ENCODE measurements around the gene MRPL48. TPM values are rescaled to one million over a fixed set of nuclear protein-coding genes. Genes with fewer than 3 reads are reported as not detected.

The MRPL48 gene
- total and polyA plus RNA-seq, 2 donors (not counting 1 experiment from before 2014, with no cell fraction given): 19.1 to 28.3 TPM

GRCh38 chr11:73894725-73895335, 107.2 kb downstream of the MRPL48 start:
- no peaks in the 10 kb centered on the region for H3K79me2 ChIP-seq (ENCODE audit: control insufficient read depth, insufficient read depth, low read length)
- no peak overlapping the region for H3K4me3 Mint-ChIP-seq
- no peaks in the 10 kb centered on the region for H3K9me3 Mint-ChIP-seq (ENCODE audit: insufficient read depth)
- no peak overlapping the region for H3K4me2 ChIP-seq (replicated peaks; ENCODE audit: low read depth, low read length, poor library complexity, severe bottlenecking)
- H3K4me3 ChIP-seq (ENCODE audit: control extremely low read depth in 1 of 5, extremely low read depth in 1 of 5, insufficient read depth in 1 of 5, low read depth in 2 of 5, low read length in 4 of 5): no peak overlapping the region
- no peaks in the 10 kb centered on the region for H3K27me3 Mint-ChIP-seq
- ATAC-seq (ENCODE audit: low read depth): no peak
- H2AFZ ChIP-seq (ENCODE audit: insufficient read depth, low read depth, low read length, poor library complexity, severe bottlenecking): no peak overlapping the region
- no peak overlapping the region for H3K27ac Mint-ChIP-seq
- H3K27ac ChIP-seq (ENCODE audit: low read length in 2 of 2): no peak overlapping the region
- ChIA-PET CTCF (interaction anchor here (0.9 kb wide), 1 partner anchor 10 kb away, joined by 3 read pairs; no protein-coding TSS in a partner anchor), POLR2A (no interaction called here)
- H3K9ac ChIP-seq (ENCODE audit: low read length): no peak overlapping the region
- WGBS (ENCODE audit: insufficient coverage): 96% methylated on average over 5 of the region's 5 CpGs
- no peaks in the 10 kb centered on the region for H3K9me3 ChIP-seq (ENCODE audit: control extremely low read depth in 1 of 3, control insufficient read depth in 2 of 3, insufficient read depth in 1 of 3, low read length in 2 of 3)
- H3K4me1 ChIP-seq (ENCODE audit: control insufficient read depth in 2 of 2, insufficient read depth in 2 of 2, low read length in 2 of 2): no peaks in the 10 kb centered on the region
- TF ChIP-seq CTCF (IDR thresholded peaks at IDR 0.05): no peak
- no peak for TF ChIP-seq EZH2 (IDR thresholded peaks at IDR 0.05; ENCODE audit: borderline replicate concordance, insufficient read depth, low read depth, low read length, poor library complexity, severe bottlenecking)
- H4K20me1 ChIP-seq (ENCODE audit: control insufficient read depth, insufficient read depth, low read length, poor library complexity, severe bottlenecking): no peaks in the 10 kb centered on the region
- DNase-seq: no peak
- intact Hi-C loops (cut with micrococcal nuclease): no loop called here
- H3K36me3 ChIP-seq (replicated peaks in 1 of 2; ENCODE audit: control extremely low read depth in 1 of 2, control insufficient read depth in 1 of 2, extremely low read depth in 1 of 2, insufficient read depth in 2 of 2, low read length in 1 of 2): peaks cover 3 to 35% of the 10 kb centered on the region in 2 experiments
- no peaks in the 10 kb centered on the region for H3K4me1 Mint-ChIP-seq
- no peaks in the 10 kb centered on the region for H3K27me3 ChIP-seq (replicated peaks in 1 of 4; ENCODE audit: control extremely low read depth in 1 of 4, control insufficient read depth in 3 of 4, insufficient read depth in 4 of 4, low read length in 3 of 4)

DNA sequence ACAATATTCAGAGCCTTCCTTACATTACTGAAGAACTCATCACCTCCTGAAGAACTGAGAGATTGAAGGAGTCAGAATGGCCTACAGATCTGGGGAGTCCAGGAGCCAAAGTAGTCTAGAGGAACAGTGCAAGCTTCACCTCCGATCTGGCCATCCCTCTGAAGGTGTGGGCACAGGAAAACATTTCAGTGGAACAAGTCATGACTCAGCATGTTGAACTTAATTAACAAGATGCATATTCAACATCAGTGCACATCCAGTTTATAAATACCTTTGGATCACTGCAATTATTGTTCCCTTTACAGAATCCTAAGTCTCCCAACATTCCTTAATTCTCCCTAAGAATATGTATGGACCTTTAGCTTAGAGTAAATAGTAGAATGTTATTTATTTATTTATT, 114.6 kb downstream of the MRPL48 start:
- no peaks in the 10 kb centered on the region for H3K27me3 Mint-ChIP-seq
- H3K4me1 Mint-ChIP-seq: no peaks in the 10 kb centered on the region
- intact Hi-C loops (cut with micrococcal nuclease): no loop called here
- Histone ChIP-seq H4K20me1 (ENCODE audit: control insufficient read depth, insufficient read depth, low read length, poor library complexity, severe bottlenecking) (no peaks in the 10 kb centered on the region), H3K4me1 (ENCODE audit: control insufficient read depth in 2 of 2, insufficient read depth in 2 of 2, low read length in 2 of 2) (no peaks in the 10 kb centered on the region), H2AFZ (ENCODE audit: insufficient read depth, low read depth, low read length, poor library complexity, severe bottlenecking) (no peak overlapping the region), H3K36me3 (replicated peaks in 1 of 2; ENCODE audit: control extremely low read depth in 1 of 2, control insufficient read depth in 1 of 2, extremely low read depth in 1 of 2, insufficient read depth in 2 of 2, low read length in 1 of 2) (peaks cover 6 to 24% of the 10 kb centered on the region in 2 experiments), H3K9me3 (ENCODE audit: control extremely low read depth in 1 of 3, control insufficient read depth in 2 of 3, insufficient read depth in 1 of 3, low read length in 2 of 3) (no peaks in the 10 kb centered on the region), H3K79me2 (ENCODE audit: control insufficient read depth, insufficient read depth, low read length) (no peaks in the 10 kb centered on the region), H3K27ac (ENCODE audit: low read length in 2 of 2) (no peak overlapping the region), H3K9ac (ENCODE audit: low read length) (no peak overlapping the region), H3K27me3 (replicated peaks in 1 of 4; ENCODE audit: control extremely low read depth in 1 of 4, control insufficient read depth in 3 of 4, insufficient read depth in 4 of 4, low read length in 3 of 4) (no peaks in the 10 kb centered on the region), H3K4me2 (replicated peaks; ENCODE audit: low read depth, low read length, poor library complexity, severe bottlenecking) (no peak overlapping the region), H3K4me3 (ENCODE audit: control extremely low read depth in 1 of 5, extremely low read depth in 1 of 5, insufficient read depth in 1 of 5, low read depth in 2 of 5, low read length in 4 of 5) (no peak overlapping the region)
- TF ChIP-seq CTCF (IDR thresholded peaks at IDR 0.05): no peak
- TF ChIP-seq EZH2 (IDR thresholded peaks at IDR 0.05; ENCODE audit: borderline replicate concordance, insufficient read depth, low read depth, low read length, poor library complexity, severe bottlenecking): no peak
- no peak overlapping the region for H3K27ac Mint-ChIP-seq
- ATAC-seq (ENCODE audit: low read depth) (no peak), DNase-seq (no peak)
- ChIA-PET POLR2A (no interaction called here), CTCF (no interaction called here)
- WGBS (ENCODE audit: insufficient coverage): 100% methylated on average over 1 of the region's 1 CpG
- H3K4me3 Mint-ChIP-seq: no peak overlapping the region
- H3K9me3 Mint-ChIP-seq (ENCODE audit: insufficient read depth): no peaks in the 10 kb centered on the region
